CD4-positive, alpha-beta T cell (primary cell): ENCODE data around the gene TLR5. TPM values are rescaled to one million over a fixed set of nuclear protein-coding genes. Genes with fewer than 3 reads are reported as not detected.

ENCODE experiments used
- ATAC-seq: fragments of 200-7000 bp; cut with Tn5 transposase; one replicate; pipeline ENCODE4 v1.10.0; 2022; ENCODE audit warnings: mild to moderate bottlenecking; ENCODE audit not compliant: poor library complexity
- CTCF ChIA-PET: fragments of 350-600 bp; sonication (Branson Sonifier 250); formaldehyde crosslinking; loops from one replicate; lab custom pipeline; 2021; ENCODE audit warnings: antibody characterized with exemption, inconsistent platforms; lab: Charles Lee
- POLR2A ChIA-PET: fragments of 350-600 bp; sonication (Branson Sonifier 250); formaldehyde crosslinking; loops from one replicate; lab custom pipeline; 2021; ENCODE audit warnings: antibody characterized with exemption, inconsistent platforms; lab: Charles Lee
- DNase-seq, 14 experiments: peaks; one replicate each; pipeline ENCODE4 v3.0.0-alpha.2; 2013 to 2020; ENCODE audit warnings: mixed read lengths in 2 of 14
- H3K27ac ChIP-seq, 2 donors: one replicate each; pipeline versions ENCODE4 v1.5.1 to v1.7.0; 2013; ENCODE audit warnings: low read length in 2 of 2, low read depth in 1 of 2, mild to moderate bottlenecking in 1 of 2
- H3K27me3 ChIP-seq, 2 experiments: 1 replicate in 1 of 2; 2 replicates in 1 of 2; pipeline versions ENCODE4 v1.6.1 to v1.7.0; 2013; ENCODE audit warnings: low read length in 2 of 2, control low read depth in 1 of 2, mild to moderate bottlenecking in 1 of 2, moderate library complexity in 1 of 2; ENCODE audit not compliant: insufficient read depth in 2 of 2, control insufficient read depth in 1 of 2
- H3K36me3 ChIP-seq: one replicate; pipeline ENCODE4 v1.6.1; 2013; ENCODE audit warnings: low read length, control low read depth; ENCODE audit not compliant: insufficient read depth
- H3K4me1 ChIP-seq: one replicate; pipeline ENCODE4 v1.6.1; 2013; ENCODE audit warnings: low read length, control low read depth; ENCODE audit not compliant: insufficient read depth
- H3K4me3 ChIP-seq: one replicate; pipeline ENCODE4 v1.5.1; 2013; ENCODE audit warnings: mild to moderate bottlenecking, low read length, moderate library complexity
- H3K9me3 ChIP-seq, 2 experiments: 1 replicate in 1 of 2; 2 replicates in 1 of 2; pipeline versions ENCODE4 v1.6.1 to v1.7.0; 2013; ENCODE audit warnings: low read length in 2 of 2, mild to moderate bottlenecking in 2 of 2, control low read depth in 1 of 2, moderate library complexity in 1 of 2; ENCODE audit not compliant: control insufficient read depth in 1 of 2, insufficient read depth in 1 of 2
- H3K27ac Mint-ChIP-seq: one replicate; pipeline ENCODE4 v1.8.0; 2020; ENCODE audit warnings: mixed read lengths
- H3K27me3 Mint-ChIP-seq: one replicate; pipeline ENCODE4 v1.8.0; 2021; ENCODE audit warnings: mixed read lengths
- H3K36me3 Mint-ChIP-seq: one replicate; pipeline ENCODE4 v1.8.0; 2021; ENCODE audit warnings: low read depth, mixed read lengths
- H3K4me1 Mint-ChIP-seq: one replicate; pipeline ENCODE4 v1.8.0; 2021; ENCODE audit warnings: low read depth, mixed read lengths
- H3K4me3 Mint-ChIP-seq: one replicate; pipeline ENCODE4 v1.8.0; 2020; ENCODE audit warnings: mild to moderate bottlenecking, mixed read lengths
- H3K9me3 Mint-ChIP-seq: one replicate; pipeline ENCODE4 v1.8.0; 2020; ENCODE audit warnings: mixed read lengths
- intact Hi-C, 2 experiments: fragments of 100-400 bp; cut with DNase I in 1 of 2; cut with micrococcal nuclease in 1 of 2; formaldehyde crosslinking; loops; one replicate each; pipeline versions ENCODE4 v1.15.1 to v1.9.0; 2023 to 2025; cut with DNase I, micrococcal nuclease
- total RNA-seq, 174 experiments: library from RNA in 2 of 174; stranded (reverse) in 2 of 174; gene quantifications; one replicate each; pipeline ENCODE4 v1.2.3 and lab custom pipeline; 2021 to 2026
- TF ChIP-seq, protein P1 (sequence below): fragments of 200-600 bp; IDR thresholded peaks from one replicate; pipeline ENCODE4 v1.8.0; 2022; ENCODE audit warnings: antibody characterized with exemption, mild to moderate bottlenecking

The TLR5 gene
- total RNA-seq, 2 experiments from 2014 or later: 2.1 to 2.5 TPM

- TF ChIP-seq, protein P1, sequence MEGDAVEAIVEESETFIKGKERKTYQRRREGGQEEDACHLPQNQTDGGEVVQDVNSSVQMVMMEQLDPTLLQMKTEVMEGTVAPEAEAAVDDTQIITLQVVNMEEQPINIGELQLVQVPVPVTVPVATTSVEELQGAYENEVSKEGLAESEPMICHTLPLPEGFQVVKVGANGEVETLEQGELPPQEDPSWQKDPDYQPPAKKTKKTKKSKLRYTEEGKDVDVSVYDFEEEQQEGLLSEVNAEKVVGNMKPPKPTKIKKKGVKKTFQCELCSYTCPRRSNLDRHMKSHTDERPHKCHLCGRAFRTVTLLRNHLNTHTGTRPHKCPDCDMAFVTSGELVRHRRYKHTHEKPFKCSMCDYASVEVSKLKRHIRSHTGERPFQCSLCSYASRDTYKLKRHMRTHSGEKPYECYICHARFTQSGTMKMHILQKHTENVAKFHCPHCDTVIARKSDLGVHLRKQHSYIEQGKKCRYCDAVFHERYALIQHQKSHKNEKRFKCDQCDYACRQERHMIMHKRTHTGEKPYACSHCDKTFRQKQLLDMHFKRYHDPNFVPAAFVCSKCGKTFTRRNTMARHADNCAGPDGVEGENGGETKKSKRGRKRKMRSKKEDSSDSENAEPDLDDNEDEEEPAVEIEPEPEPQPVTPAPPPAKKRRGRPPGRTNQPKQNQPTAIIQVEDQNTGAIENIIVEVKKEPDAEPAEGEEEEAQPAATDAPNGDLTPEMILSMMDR: no peak
- ChIA-PET CTCF (no interaction called here), POLR2A (no interaction called here)
- Histone ChIP-seq H3K36me3 (no peaks in the 10 kb centered on the region), H3K4me1 (no peaks in the 10 kb centered on the region), H3K9me3 (no peaks in the 10 kb centered on the region), H3K27me3 (no peaks in the 10 kb centered on the region), H3K4me3 (no peak overlapping the region), H3K27ac (no peak overlapping the region)
- peaks cover 12% of the 10 kb centered on the region for H3K4me1 Mint-ChIP-seq
- ATAC-seq: no peak
- no peaks in the 10 kb centered on the region for H3K9me3 Mint-ChIP-seq
- H3K27ac Mint-ChIP-seq: no peak overlapping the region
- no peak overlapping the region for H3K4me3 Mint-ChIP-seq
- intact Hi-C loops: no loop called here
- DNase-seq: no peak
- no peaks in the 10 kb centered on the region for H3K36me3 Mint-ChIP-seq
- no peaks in the 10 kb centered on the region for H3K27me3 Mint-ChIP-seq
Observed at GRCh38 chr1:223088713-223089240, 54.3 kb downstream of the TLR5 start.

GRCh38 chr1:223087291-223088255 lies 55.5 kb downstream of the TLR5 start:
- H3K36me3 ChIP-seq: no peaks in the 10 kb centered on the region
- intact Hi-C loops: no loop called here
- ATAC-seq: no peak
- no peaks in the 10 kb centered on the region for H3K27me3 Mint-ChIP-seq
- no peaks in the 10 kb centered on the region for H3K9me3 Mint-ChIP-seq
- H3K27me3 ChIP-seq: no peaks in the 10 kb centered on the region
- H3K4me3 ChIP-seq: no peak overlapping the region
- H3K36me3 Mint-ChIP-seq: no peaks in the 10 kb centered on the region
- H3K4me3 Mint-ChIP-seq: no peak overlapping the region
- ChIA-PET POLR2A (no interaction called here), CTCF (no interaction called here)
- no peaks in the 10 kb centered on the region for H3K9me3 ChIP-seq
- TF ChIP-seq, protein P1: no peak
- peak overlapping the region; percentile 52 for H3K27ac Mint-ChIP-seq
- H3K27ac ChIP-seq: no peak overlapping the region
- no peak for DNase-seq
- H3K4me1 ChIP-seq: no peaks in the 10 kb centered on the region
- H3K4me1 Mint-ChIP-seq: peaks cover 12% of the 10 kb centered on the region

DNA sequence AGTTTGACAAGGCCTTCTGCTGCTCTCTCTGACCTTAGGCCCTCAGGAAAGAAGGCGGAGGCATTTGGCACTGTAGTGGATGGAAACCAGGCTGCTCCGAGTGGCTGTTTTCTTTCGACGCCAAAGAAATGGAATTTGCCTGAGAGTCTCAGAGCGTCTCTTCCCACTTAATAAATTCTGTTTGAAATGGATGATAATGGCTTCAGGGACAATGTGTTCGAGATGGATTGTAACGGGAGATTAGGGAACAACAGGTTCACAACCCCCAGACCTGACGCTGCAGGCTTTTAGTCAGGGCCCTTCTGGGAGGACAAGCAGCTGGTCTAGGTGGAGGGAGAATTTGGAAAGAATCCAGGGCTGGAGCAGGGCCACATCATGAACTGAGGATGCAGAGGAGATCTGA lies 58.6 kb downstream of the TLR5 start:
- CTCF ChIA-PET: no interaction called here
- no peaks in the 10 kb centered on the region for H3K9me3 ChIP-seq
- no peak for ATAC-seq

More for the DNA sequence above, 58.6 kb downstream of the TLR5 start:
- POLR2A ChIA-PET: no interaction called here
- TF ChIP-seq, protein P1: no peak
- Mint-ChIP-seq H3K27ac (no peak overlapping the region), H3K27me3 (no peaks in the 10 kb centered on the region), H3K4me1 (peaks cover 12% of the 10 kb centered on the region), H3K36me3 (no peaks in the 10 kb centered on the region), H3K9me3 (no peaks in the 10 kb centered on the region), H3K4me3 (no peak overlapping the region)
- Histone ChIP-seq H3K27ac (no peak overlapping the region), H3K27me3 (no peaks in the 10 kb centered on the region), H3K4me3 (no peak overlapping the region), H3K36me3 (no peaks in the 10 kb centered on the region), H3K4me1 (peaks cover 6% of the 10 kb centered on the region)
- intact Hi-C loops: loop anchor here in 1 of 2 experiments (5.0 kb wide), 1 partner anchor 617 kb away; no protein-coding TSS in a partner anchor
- DNase-seq: no peak
